Measurements from ENCODE around the gene ZNF385A.

- TF ChIP-seq, protein P1, sequence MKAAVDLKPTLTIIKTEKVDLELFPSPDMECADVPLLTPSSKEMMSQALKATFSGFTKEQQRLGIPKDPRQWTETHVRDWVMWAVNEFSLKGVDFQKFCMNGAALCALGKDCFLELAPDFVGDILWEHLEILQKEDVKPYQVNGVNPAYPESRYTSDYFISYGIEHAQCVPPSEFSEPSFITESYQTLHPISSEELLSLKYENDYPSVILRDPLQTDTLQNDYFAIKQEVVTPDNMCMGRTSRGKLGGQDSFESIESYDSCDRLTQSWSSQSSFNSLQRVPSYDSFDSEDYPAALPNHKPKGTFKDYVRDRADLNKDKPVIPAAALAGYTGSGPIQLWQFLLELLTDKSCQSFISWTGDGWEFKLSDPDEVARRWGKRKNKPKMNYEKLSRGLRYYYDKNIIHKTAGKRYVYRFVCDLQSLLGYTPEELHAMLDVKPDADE (IDR thresholded peaks at IDR 0.05), result no peak
- TF ChIP-seq, protein P2, sequence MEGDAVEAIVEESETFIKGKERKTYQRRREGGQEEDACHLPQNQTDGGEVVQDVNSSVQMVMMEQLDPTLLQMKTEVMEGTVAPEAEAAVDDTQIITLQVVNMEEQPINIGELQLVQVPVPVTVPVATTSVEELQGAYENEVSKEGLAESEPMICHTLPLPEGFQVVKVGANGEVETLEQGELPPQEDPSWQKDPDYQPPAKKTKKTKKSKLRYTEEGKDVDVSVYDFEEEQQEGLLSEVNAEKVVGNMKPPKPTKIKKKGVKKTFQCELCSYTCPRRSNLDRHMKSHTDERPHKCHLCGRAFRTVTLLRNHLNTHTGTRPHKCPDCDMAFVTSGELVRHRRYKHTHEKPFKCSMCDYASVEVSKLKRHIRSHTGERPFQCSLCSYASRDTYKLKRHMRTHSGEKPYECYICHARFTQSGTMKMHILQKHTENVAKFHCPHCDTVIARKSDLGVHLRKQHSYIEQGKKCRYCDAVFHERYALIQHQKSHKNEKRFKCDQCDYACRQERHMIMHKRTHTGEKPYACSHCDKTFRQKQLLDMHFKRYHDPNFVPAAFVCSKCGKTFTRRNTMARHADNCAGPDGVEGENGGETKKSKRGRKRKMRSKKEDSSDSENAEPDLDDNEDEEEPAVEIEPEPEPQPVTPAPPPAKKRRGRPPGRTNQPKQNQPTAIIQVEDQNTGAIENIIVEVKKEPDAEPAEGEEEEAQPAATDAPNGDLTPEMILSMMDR (conservative IDR thresholded peaks at IDR 0.05; ENCODE audit: low read depth in 2 of 2), result no peak
- TF ChIP-seq, protein P3, sequence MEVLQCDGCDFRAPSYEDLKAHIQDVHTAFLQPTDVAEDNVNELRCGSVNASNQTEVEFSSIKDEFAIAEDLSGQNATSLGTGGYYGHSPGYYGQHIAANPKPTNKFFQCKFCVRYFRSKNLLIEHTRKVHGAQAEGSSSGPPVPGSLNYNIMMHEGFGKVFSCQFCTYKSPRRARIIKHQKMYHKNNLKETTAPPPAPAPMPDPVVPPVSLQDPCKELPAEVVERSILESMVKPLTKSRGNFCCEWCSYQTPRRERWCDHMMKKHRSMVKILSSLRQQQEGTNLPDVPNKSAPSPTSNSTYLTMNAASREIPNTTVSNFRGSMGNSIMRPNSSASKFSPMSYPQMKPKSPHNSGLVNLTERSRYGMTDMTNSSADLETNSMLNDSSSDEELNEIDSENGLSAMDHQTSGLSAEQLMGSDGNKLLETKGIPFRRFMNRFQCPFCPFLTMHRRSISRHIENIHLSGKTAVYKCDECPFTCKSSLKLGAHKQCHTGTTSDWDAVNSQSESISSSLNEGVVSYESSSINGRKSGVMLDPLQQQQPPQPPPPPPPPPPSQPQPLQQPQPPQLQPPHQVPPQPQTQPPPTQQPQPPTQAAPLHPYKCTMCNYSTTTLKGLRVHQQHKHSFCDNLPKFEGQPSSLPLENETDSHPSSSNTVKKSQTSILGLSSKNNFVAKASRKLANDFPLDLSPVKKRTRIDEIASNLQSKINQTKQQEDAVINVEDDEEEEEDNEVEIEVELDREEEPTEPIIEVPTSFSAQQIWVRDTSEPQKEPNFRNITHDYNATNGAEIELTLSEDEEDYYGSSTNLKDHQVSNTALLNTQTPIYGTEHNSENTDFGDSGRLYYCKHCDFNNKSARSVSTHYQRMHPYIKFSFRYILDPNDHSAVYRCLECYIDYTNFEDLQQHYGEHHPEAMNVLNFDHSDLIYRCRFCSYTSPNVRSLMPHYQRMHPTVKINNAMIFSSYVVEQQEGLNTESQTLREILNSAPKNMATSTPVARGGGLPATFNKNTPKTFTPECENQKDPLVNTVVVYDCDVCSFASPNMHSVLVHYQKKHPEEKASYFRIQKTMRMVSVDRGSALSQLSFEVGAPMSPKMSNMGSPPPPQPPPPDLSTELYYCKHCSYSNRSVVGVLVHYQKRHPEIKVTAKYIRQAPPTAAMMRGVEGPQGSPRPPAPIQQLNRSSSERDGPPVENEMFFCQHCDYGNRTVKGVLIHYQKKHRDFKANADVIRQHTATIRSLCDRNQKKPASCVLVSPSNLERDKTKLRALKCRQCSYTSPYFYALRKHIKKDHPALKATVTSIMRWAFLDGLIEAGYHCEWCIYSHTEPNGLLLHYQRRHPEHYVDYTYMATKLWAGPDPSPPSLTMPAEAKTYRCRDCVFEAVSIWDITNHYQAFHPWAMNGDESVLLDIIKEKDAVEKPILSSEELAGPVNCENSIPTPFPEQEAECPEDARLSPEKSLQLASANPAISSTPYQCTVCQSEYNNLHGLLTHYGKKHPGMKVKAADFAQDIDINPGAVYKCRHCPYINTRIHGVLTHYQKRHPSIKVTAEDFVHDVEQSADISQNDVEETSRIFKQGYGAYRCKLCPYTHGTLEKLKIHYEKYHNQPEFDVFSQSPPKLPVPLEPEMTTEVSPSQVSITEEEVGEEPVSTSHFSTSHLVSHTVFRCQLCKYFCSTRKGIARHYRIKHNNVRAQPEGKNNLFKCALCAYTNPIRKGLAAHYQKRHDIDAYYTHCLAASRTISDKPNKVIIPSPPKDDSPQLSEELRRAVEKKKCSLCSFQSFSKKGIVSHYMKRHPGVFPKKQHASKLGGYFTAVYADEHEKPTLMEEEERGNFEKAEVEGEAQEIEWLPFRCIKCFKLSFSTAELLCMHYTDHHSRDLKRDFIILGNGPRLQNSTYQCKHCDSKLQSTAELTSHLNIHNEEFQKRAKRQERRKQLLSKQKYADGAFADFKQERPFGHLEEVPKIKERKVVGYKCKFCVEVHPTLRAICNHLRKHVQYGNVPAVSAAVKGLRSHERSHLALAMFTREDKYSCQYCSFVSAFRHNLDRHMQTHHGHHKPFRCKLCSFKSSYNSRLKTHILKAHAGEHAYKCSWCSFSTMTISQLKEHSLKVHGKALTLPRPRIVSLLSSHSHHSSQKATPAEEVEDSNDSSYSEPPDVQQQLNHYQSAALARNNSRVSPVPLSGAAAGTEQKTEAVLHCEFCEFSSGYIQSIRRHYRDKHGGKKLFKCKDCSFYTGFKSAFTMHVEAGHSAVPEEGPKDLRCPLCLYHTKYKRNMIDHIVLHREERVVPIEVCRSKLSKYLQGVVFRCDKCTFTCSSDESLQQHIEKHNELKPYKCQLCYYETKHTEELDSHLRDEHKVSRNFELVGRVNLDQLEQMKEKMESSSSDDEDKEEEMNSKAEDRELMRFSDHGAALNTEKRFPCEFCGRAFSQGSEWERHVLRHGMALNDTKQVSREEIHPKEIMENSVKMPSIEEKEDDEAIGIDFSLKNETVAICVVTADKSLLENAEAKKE (CRISPR knock-in tag; IDR thresholded peaks at IDR 0.05), result no peak
- TF ChIP-seq POLR2AphosphoS5 (IDR thresholded peaks at IDR 0.05; ENCODE audit: low read depth), result no peak
These were observed 12.3 kb downstream of the ZNF385A start for GRCh38 chr12:54372113-54372806.
